IMR-90 (cell line): ENCODE measurements around the gene SIK3. TPM values are rescaled to one million over a fixed set of nuclear protein-coding genes. Genes with fewer than 3 reads are reported as not detected.

ENCODE experiments used
- CEBPB ChIP-seq: IDR thresholded peaks from 2 replicates; pipeline ENCODE4 v1.6.1; 2012; ENCODE audit warnings: low read depth, low read length, improper control_type of control experiment
- CHD1 ChIP-seq: IDR thresholded peaks from 2 replicates; pipeline ENCODE4 v1.6.1; 2012; ENCODE audit warnings: low read depth, low read length, improper control_type of control experiment
- MAZ ChIP-seq: IDR thresholded peaks from 2 replicates; pipeline ENCODE4 v1.6.1; 2012; ENCODE audit warnings: low read depth, mild to moderate bottlenecking, low read length, improper control_type of control experiment, moderate library complexity, borderline replicate concordance
- MXI1 ChIP-seq: IDR thresholded peaks from 2 replicates; pipeline ENCODE4 v1.6.1; 2012; ENCODE audit warnings: low read depth, mild to moderate bottlenecking, low read length, moderate library complexity, borderline replicate concordance
- NFE2L2 ChIP-seq: fragments of 150-350 bp; IDR thresholded peaks from 2 replicates; pipeline ENCODE4 v1.6.1; 2016; ENCODE audit warnings: low read depth, mild to moderate bottlenecking, low read length
- POLR2A ChIP-seq: IDR thresholded peaks from 2 replicates; pipeline ENCODE4 v1.6.1; 2012; ENCODE audit warnings: mild to moderate bottlenecking, low read depth, low read length
- RAD21 ChIP-seq: IDR thresholded peaks from 2 replicates; pipeline ENCODE4 v1.6.1; 2012; ENCODE audit warnings: low read length, improper control_type of control experiment
- RCOR1 ChIP-seq: IDR thresholded peaks from 2 replicates; pipeline ENCODE4 v1.6.1; 2012; ENCODE audit warnings: mild to moderate bottlenecking, low read length, improper control_type of control experiment; ENCODE audit not compliant: insufficient replicate concordance
- SMC3 ChIP-seq: fragments of 150-350 bp; IDR thresholded peaks from 2 replicates; pipeline ENCODE4 v1.6.1; 2016; ENCODE audit warnings: low read depth, mild to moderate bottlenecking, antibody characterized with exemption, low read length, moderate library complexity
- polyA plus RNA-seq, 3 experiments: library from polyadenylated mRNA; depleted of rRNA; stranded (reverse); fragments of >200 nt; gene quantifications; 2 replicates each; pipeline ENCODE4 v1.2.3, GENCODE V29; 2012; ENCODE audit warnings: low replicate concordance in 1 of 3
- total RNA-seq: library from RNA; depleted of rRNA; stranded (reverse); fragments of >200 nt; gene quantifications from 2 replicates; pipeline ENCODE4 v1.2.3, GENCODE V29; 2012

SIK3 gene
- total and polyA plus RNA-seq, 2 of the 4 experiments (the other 2 are of a cell fraction) = 8.2 to 9.1 TPM

DNA sequence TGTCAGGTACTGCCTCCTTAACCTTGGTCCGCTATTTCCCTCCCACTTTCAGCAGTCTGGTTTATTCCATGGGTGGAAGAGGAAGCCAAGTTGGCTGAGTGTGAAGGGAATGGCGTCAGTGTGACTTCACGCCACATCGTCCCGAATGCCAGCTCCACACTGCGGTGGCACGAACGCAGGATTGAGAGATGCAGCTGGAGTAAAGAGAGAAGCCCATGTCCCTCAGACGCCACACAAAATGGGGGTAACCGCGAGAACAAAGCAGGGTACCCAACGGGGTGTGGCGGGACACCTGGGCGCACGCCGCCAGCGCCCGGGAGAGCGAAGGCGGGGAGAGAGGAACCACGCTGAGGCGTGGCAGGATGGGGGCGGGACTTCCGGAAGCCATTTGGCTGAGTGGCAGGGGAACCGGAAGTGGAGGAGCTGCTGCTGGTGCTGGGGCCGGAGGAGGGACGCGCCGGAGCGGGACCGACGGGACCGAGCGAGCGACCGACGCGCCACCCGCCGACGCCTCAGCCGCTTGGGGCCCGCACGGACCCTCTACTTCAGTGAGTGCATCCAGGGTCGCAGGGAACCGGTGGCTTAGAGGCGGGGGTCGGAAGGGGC, 45.7 kb upstream of the SIK3 start, which contains the start of gene PAFAH1B2 (continued):
- TF ChIP-seq POLR2A (peak; percentile 87), MXI1 (peak; percentile 97), RAD21 (no peak), CEBPB (no peak), CHD1 (no peak), MAZ (peak; percentile 37; the same call in 1 of the 2 replicates), RCOR1 (no peak), SMC3 (no peak), NFE2L2 (no peak)
